KMS-11 (cell line): Measurements from ENCODE around the gene LRRC49.

Source experiments
- H2AFZ ChIP-seq: fragments of 200-600 bp; sonication (generic); 2 replicates; pipeline ENCODE4 v1.6.1; 2016; ENCODE audit warnings: antibody characterized with exemption, mixed run types, low read depth
- H3K27ac ChIP-seq: fragments of 200-600 bp; sonication (generic); 2 replicates; pipeline ENCODE4 v1.6.1; 2016; ENCODE audit warnings: mild to moderate bottlenecking, mixed run types
- H3K27me3 ChIP-seq: fragments of 200-600 bp; sonication (generic); 2 replicates; pipeline ENCODE4 v1.6.1; 2017; ENCODE audit warnings: mild to moderate bottlenecking, low read depth, mixed run types, moderate library complexity; ENCODE audit not compliant: insufficient read depth
- H3K36me3 ChIP-seq: fragments of 200-600 bp; sonication (generic); 2 replicates; pipeline ENCODE4 v1.6.1; 2017; ENCODE audit warnings: mild to moderate bottlenecking, mixed run types; ENCODE audit not compliant: insufficient read depth
- H3K4me1 ChIP-seq: fragments of 200-600 bp; sonication (generic); 2 replicates; pipeline ENCODE4 v1.6.1; 2016; ENCODE audit warnings: mild to moderate bottlenecking, low read depth, mixed run types; ENCODE audit not compliant: poor library complexity, severe bottlenecking
- H3K4me2 ChIP-seq: fragments of 200-600 bp; sonication (generic); 2 replicates; pipeline ENCODE4 v1.7.0; 2016; ENCODE audit warnings: mild to moderate bottlenecking, mixed run types
- H3K4me3 ChIP-seq: fragments of 200-600 bp; sonication (generic); IDR thresholded peaks from 2 replicates; pipeline ENCODE4 v1.6.1; 2017; ENCODE audit warnings: low read depth, low read length, mixed read lengths; ENCODE audit not compliant: insufficient read depth
- H3K79me2 ChIP-seq: fragments of 200-600 bp; sonication (generic); 2 replicates; pipeline ENCODE4 v1.6.1; 2016; ENCODE audit warnings: low read depth, mixed run types; ENCODE audit not compliant: insufficient read depth
- H3K9ac ChIP-seq: fragments of 200-600 bp; sonication (generic); 2 replicates; pipeline ENCODE4 v1.6.1; 2016; ENCODE audit warnings: mild to moderate bottlenecking, mixed run types
- H4K20me1 ChIP-seq: fragments of 200-600 bp; sonication (generic); 2 replicates; pipeline ENCODE4 v1.6.1; 2016; ENCODE audit warnings: mild to moderate bottlenecking, mixed run types; ENCODE audit not compliant: insufficient read depth
- CTCF ChIP-seq: fragments of 200-600 bp; sonication (generic); conservative IDR thresholded peaks from 2 replicates; pipeline ENCODE4 v1.6.1; 2017; ENCODE audit warnings: low read depth, mild to moderate bottlenecking, antibody characterized with exemption, low read length, moderate library complexity, mixed read lengths

The LRRC49 gene

GRCh38 chr15:71050461-71050860 lies 157.8 kb downstream of the LRRC49 start:
- Histone ChIP-seq H3K4me2 (no peak overlapping the region), H3K27ac (no peak overlapping the region)
- no peak for TF ChIP-seq CTCF

GRCh38 chr15:71051539-71051938 lies 158.9 kb downstream of the LRRC49 start:
- Histone ChIP-seq H2AFZ (no peak overlapping the region), H3K4me1 (no peaks in the 10 kb centered on the region), H3K4me3 (no peak overlapping the region), H3K27me3 (no peaks in the 10 kb centered on the region), H3K9ac (no peak overlapping the region), H3K36me3 (no peaks in the 10 kb centered on the region), H4K20me1 (no peaks in the 10 kb centered on the region), H3K4me2 (no peak overlapping the region), H3K27ac (no peak overlapping the region), H3K79me2 (no peaks in the 10 kb centered on the region)
- TF ChIP-seq CTCF, result no peak

More at GRCh38 chr15:71050461-71050860, 157.8 kb downstream of the LRRC49 start:
- Histone ChIP-seq H3K4me1 (no peaks in the 10 kb centered on the region), H3K9ac (no peak overlapping the region), H3K4me3 (no peak overlapping the region), H3K79me2 (no peaks in the 10 kb centered on the region), H2AFZ (no peak overlapping the region), H3K27me3 (no peaks in the 10 kb centered on the region), H3K36me3 (no peaks in the 10 kb centered on the region), H4K20me1 (no peaks in the 10 kb centered on the region)

- Histone ChIP-seq H3K27me3 (no peaks in the 10 kb centered on the region), H3K9ac (no peak overlapping the region), H4K20me1 (no peaks in the 10 kb centered on the region), H3K36me3 (no peaks in the 10 kb centered on the region), H2AFZ (no peak overlapping the region), H3K27ac (no peak overlapping the region), H3K4me1 (no peaks in the 10 kb centered on the region), H3K4me3 (no peak overlapping the region), H3K4me2 (no peak overlapping the region), H3K79me2 (no peaks in the 10 kb centered on the region)
- no peak for TF ChIP-seq CTCF
Observed at GRCh38 chr15:71052356-71052755, 159.7 kb downstream of the LRRC49 start.

GRCh38 chr15:71054286-71054952 lies 161.8 kb downstream of the LRRC49 start:
- Histone ChIP-seq H3K27ac (no peak overlapping the region), H4K20me1 (no peaks in the 10 kb centered on the region), H2AFZ (no peak overlapping the region), H3K27me3 (no peaks in the 10 kb centered on the region), H3K36me3 (no peaks in the 10 kb centered on the region), H3K9ac (no peak overlapping the region), H3K79me2 (no peaks in the 10 kb centered on the region), H3K4me3 (no peak overlapping the region), H3K4me2 (no peak overlapping the region), H3K4me1 (no peaks in the 10 kb centered on the region)
- no peak for TF ChIP-seq CTCF
